ENCODE results near the gene DTL.

DNA sequence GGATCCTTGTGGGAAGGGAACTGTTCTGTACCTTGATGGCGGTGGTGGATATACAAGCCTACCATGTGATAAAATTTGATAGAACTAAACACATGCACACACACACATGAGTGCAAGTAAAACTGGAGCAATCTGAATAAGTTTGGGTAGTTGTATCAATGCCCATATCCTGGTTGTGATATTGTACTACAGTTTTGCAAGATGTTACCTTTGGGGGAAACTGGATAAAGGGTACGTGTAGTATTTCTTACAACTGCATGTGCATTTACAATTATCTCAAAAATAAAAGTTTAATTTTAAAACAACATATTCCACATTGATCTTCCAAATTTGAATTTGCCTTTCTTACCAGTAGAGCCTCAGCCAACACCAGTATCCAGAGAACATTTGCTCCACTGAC is 99.6 kb downstream of the DTL start:
- no peak for TF ChIP-seq DNMT1 (CRISPR knock-in tag; IDR thresholded peaks at IDR 0.05)
- no peak for TF ChIP-seq TGIF2 (CRISPR knock-in tag; IDR thresholded peaks at IDR 0.05)
- no peak for TF ChIP-seq NCOA2 (CRISPR knock-in tag; IDR thresholded peaks at IDR 0.05)
- TF ChIP-seq RXRA (CRISPR knock-in tag; IDR thresholded peaks at IDR 0.05) = no peak
- no peak for TF ChIP-seq ATAD3A (CRISPR knock-in tag; IDR thresholded peaks at IDR 0.05)
- TF ChIP-seq SMARCC2 (IDR thresholded peaks at IDR 0.05) = no peak
- TF ChIP-seq, protein P1, sequence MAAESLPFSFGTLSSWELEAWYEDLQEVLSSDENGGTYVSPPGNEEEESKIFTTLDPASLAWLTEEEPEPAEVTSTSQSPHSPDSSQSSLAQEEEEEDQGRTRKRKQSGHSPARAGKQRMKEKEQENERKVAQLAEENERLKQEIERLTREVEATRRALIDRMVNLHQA (CRISPR knock-in tag; IDR thresholded peaks at IDR 0.05) = no peak

Measured in HepG2 (cell line).